Retinal pigment epithelial cell (primary cell): ENCODE measurements around the gene OR51D1.

Experiments
- DNase-seq: peaks from one replicate; pipeline ENCODE4 v3.0.0-alpha.2; 2010; ENCODE audit warnings: low read depth
- H3K4me3 ChIP-seq: 2 replicates; pipeline ENCODE4 v1.5.1; 2011; ENCODE audit warnings: mild to moderate bottlenecking, low read length, control low read depth, moderate library complexity
- TF ChIP-seq, protein P1 (sequence below): conservative IDR thresholded peaks from 2 replicates; pipeline ENCODE4 v1.5.1; 2011; ENCODE audit warnings: low read depth, low read length, control low read depth, inconsistent platforms

The OR51D1 gene

DNA sequence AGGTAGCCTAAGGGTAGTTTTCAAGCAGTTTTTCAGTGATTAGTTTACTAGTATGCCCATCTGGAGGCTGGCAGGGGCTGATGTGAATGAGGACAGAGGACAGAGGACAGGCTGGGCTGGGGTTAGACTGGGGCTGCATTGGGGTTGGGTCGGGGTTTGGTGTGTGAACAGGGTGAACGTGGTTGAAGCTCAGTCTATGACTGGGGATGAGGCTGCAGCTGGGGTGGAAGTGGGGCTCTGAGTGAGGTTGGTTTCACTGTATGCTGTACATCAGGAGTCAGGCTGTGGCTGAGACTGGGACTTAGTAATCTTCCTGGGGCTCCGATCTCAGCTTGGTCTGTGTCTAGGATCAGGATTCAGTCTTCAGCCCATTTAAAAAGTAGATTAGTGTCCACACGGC, 7.0 kb downstream of the OR51D1 start:
- no peak overlapping the region for H3K4me3 ChIP-seq
- no peak for DNase-seq
- TF ChIP-seq, protein P1, sequence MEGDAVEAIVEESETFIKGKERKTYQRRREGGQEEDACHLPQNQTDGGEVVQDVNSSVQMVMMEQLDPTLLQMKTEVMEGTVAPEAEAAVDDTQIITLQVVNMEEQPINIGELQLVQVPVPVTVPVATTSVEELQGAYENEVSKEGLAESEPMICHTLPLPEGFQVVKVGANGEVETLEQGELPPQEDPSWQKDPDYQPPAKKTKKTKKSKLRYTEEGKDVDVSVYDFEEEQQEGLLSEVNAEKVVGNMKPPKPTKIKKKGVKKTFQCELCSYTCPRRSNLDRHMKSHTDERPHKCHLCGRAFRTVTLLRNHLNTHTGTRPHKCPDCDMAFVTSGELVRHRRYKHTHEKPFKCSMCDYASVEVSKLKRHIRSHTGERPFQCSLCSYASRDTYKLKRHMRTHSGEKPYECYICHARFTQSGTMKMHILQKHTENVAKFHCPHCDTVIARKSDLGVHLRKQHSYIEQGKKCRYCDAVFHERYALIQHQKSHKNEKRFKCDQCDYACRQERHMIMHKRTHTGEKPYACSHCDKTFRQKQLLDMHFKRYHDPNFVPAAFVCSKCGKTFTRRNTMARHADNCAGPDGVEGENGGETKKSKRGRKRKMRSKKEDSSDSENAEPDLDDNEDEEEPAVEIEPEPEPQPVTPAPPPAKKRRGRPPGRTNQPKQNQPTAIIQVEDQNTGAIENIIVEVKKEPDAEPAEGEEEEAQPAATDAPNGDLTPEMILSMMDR = no peak

DNA sequence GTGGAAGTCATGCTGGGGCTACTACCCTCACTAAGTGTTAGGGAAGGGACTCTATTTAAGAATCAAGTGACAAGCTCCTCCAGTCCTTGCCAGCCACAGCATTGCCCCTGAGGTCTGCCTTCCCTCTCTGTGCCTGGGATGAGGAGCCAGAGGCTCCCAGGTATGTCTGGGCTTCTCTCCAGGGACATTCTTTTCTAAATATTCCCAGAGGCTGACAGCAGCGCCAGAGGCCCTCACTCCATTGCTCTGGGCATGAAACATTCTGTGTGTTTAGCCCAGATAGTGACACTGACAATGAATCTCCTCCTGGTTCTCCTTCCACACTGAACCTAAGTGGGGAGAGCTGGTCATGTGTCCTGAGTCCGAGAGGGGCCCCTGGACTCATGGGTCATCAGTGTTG, 8.7 kb downstream of the OR51D1 start:
- DNase-seq = no peak
- TF ChIP-seq, protein P1 = no peak
- no peak overlapping the region for H3K4me3 ChIP-seq

- no peak for DNase-seq
- TF ChIP-seq, protein P1 = no peak
- no peak overlapping the region for H3K4me3 ChIP-seq
Measured at GRCh38 chr11:4647766-4648165, 10.5 kb downstream of the OR51D1 start.

DNA sequence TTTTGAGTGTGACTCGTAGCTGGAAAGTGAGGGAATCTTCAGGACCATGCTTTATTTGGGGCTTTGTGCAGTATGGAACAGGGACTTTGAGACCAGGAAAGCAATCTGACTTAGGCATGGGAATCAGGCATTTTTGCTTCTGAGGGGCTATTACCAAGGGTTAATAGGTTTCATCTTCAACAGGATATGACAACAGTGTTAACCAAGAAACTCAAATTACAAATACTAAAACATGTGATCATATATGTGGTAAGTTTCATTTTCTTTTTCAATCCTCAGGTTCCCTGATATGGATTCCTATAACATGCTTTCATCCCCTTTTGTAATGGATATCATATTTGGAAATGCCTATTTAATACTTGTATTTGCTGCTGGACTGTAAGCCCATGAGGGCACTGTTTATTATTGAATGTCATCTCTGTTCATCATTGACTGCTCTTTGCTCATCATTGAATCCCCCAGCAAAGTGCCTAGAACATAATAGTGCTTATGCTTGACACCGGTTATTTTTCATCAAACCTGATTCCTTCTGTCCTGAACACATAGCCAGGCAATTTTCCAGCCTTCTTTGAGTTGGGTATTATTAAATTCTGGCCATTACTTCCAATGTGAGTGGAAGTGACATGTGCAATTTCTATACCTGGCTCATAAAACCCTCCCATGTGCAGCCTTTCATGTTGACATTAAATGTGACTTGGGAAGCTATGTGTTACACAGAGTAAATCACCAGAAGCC, 17.5 kb downstream of the OR51D1 start:
- TF ChIP-seq, protein P1 = no peak
- DNase-seq = no peak
- H3K4me3 ChIP-seq = no peak overlapping the region

DNA sequence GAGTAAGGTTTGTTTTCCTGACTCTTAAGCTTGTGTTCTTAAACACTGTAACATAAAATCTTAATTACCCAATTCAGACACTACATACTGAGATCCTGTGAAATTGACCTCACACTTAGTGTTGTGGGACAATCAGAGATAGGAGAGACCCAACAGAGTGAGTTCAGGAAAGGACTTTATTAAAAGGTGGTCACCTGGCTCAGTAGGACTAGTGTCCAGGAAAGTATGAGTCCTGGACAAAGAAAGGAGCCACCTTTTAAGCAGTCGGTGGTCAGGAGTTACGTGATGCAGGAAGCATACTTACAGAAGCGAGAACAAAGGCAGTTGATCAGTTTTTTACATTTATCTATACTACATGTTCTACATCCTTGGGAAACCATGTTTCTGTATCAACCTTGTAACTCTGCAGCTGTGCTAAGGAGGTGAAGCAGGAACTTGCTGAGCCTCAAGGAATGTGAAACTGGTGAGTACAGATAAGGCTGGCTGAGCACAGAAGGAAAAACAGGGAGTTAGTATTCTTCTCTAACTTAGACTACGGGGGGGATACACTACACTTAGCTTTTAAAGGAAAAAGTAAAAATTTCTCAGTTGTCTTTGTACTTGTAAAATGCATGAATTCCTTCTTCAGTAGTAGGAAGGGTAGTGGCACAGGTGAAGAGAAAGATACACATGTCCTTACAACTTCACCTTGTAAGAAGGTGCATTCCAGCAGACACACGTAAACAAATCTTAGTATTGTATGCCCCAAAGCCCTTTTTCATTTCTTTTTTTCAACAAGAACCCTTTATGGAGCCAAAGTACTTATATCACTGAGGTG, 21.6 kb downstream of the OR51D1 start:
- no peak for DNase-seq
- TF ChIP-seq, protein P1 = no peak
- no peak overlapping the region for H3K4me3 ChIP-seq

DNA sequence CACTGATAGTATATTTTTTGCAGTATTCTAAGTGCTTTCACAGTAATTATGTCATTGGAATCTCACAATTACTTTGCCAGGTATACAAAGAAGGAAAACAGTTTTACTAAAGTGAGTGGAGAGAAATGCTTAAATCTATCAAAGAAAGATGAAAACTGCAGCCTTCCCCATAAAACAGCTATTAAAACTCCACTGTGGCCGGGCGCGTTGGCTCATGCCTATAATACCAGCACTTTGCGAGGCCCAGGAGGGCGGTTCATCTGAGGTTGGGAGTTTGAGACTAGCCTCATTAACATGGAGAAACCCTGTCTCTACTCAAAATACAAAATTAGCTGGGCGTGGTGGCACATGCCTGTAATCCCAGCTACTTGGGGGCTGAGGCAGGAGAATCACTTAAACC, 25.6 kb downstream of the OR51D1 start:
- TF ChIP-seq, protein P1 = no peak
- no peak overlapping the region for H3K4me3 ChIP-seq
- no peak for DNase-seq

GRCh38 chr11:4664183-4664582, 26.9 kb downstream of the OR51D1 start:
- TF ChIP-seq, protein P1 = no peak
- no peak for DNase-seq
- H3K4me3 ChIP-seq = no peak overlapping the region
